ENCODE results near the gene ABCC1. TPM values are rescaled to one million over a fixed set of nuclear protein-coding genes. Genes with fewer than 3 reads are reported as not detected.

The ABCC1 gene
- total RNA-seq, 2 donors from 2014 or later: 33.4 to 87.7 TPM

GRCh38 chr16:16113076-16113475 lies 163.7 kb downstream of the ABCC1 start:
- intact Hi-C loops (cut with DNase I): no loop called here
- no peak overlapping the region for H3K27ac ChIP-seq
- TF ChIP-seq CTCF (IDR thresholded peaks at IDR 0.05) (no peak), POLR2AphosphoS5 (IDR thresholded peaks at IDR 0.05) (no peak), POLR2A (IDR thresholded peaks at IDR 0.05) (no peak)
- WGBS: 89% methylated on average over 8 of the region's 8 CpGs
- no peaks in the 10 kb centered on the region for H3K27me3 ChIP-seq (replicated peaks; ENCODE audit: insufficient read depth)
- no peak overlapping the region for H3K4me3 ChIP-seq
- H3K9me3 ChIP-seq: no peaks in the 10 kb centered on the region
- no peak for DNase-seq (ENCODE audit: low spot score)
- H3K4me1 ChIP-seq (replicated peaks): no peaks in the 10 kb centered on the region
- peaks cover 3 to 11% of the 10 kb centered on the region in 2 donors for H3K36me3 ChIP-seq

GRCh38 chr16:16116841-16117240 lies 167.4 kb downstream of the ABCC1 start:
- Histone ChIP-seq H3K27me3 (replicated peaks; ENCODE audit: insufficient read depth) (no peaks in the 10 kb centered on the region), H3K4me3 (no peak overlapping the region), H3K36me3 (peaks cover 3 to 11% of the 10 kb centered on the region in 2 donors), H3K4me1 (replicated peaks) (no peaks in the 10 kb centered on the region), H3K9me3 (no peaks in the 10 kb centered on the region), H3K27ac (no peak overlapping the region)
- intact Hi-C loops (cut with DNase I): no loop called here
- no peak for DNase-seq (ENCODE audit: low spot score)
- no peak for TF ChIP-seq POLR2AphosphoS5 (IDR thresholded peaks at IDR 0.05)
- TF ChIP-seq POLR2A (IDR thresholded peaks at IDR 0.05): no peak
- no peak for TF ChIP-seq CTCF (IDR thresholded peaks at IDR 0.05)
- WGBS: 97% methylated on average over 7 of the region's 7 CpGs

- Histone ChIP-seq H3K4me3 (no peak overlapping the region), H3K36me3 (no peaks in the 10 kb centered on the region), H3K4me1 (replicated peaks) (no peaks in the 10 kb centered on the region), H3K9me3 (no peaks in the 10 kb centered on the region), H3K27ac (no peak overlapping the region), H3K27me3 (replicated peaks; ENCODE audit: insufficient read depth) (no peaks in the 10 kb centered on the region)
- DNase-seq (ENCODE audit: low spot score): no peak
- 97% methylated on average over 7 of the region's 7 CpGs for WGBS
- intact Hi-C loops (cut with DNase I): no loop called here
- no peak for TF ChIP-seq CTCF (IDR thresholded peaks at IDR 0.05)
These were observed 168.9 kb downstream of the ABCC1 start for GRCh38 chr16:16118337-16118736.

GRCh38 chr16:16120044-16120381 lies 170.6 kb downstream of the ABCC1 start:
- Histone ChIP-seq H3K27me3 (replicated peaks; ENCODE audit: insufficient read depth) (no peaks in the 10 kb centered on the region), H3K36me3 (no peaks in the 10 kb centered on the region), H3K4me3 (no peak overlapping the region), H3K9me3 (no peaks in the 10 kb centered on the region), H3K4me1 (replicated peaks) (no peaks in the 10 kb centered on the region), H3K27ac (peak overlapping the region in 1 of 2 donors; percentile 26)
- DNase-seq (ENCODE audit: low spot score): no peak
- TF ChIP-seq POLR2AphosphoS5 (IDR thresholded peaks at IDR 0.05): no peak
- TF ChIP-seq POLR2A (IDR thresholded peaks at IDR 0.05): no peak
- no peak for TF ChIP-seq CTCF (IDR thresholded peaks at IDR 0.05)
- 66% methylated on average over 8 of the region's 8 CpGs for WGBS
- intact Hi-C loops (cut with DNase I): loop anchor here (5.0 kb wide), 1 partner anchor 248 kb away; no protein-coding TSS in a partner anchor

- H3K9me3 ChIP-seq: no peaks in the 10 kb centered on the region
- H3K36me3 ChIP-seq: no peaks in the 10 kb centered on the region
- peak overlapping the region in 1 of 2 donors; percentile 26 for H3K27ac ChIP-seq
- intact Hi-C loops (cut with DNase I): loop anchor here (5.0 kb wide), 1 partner anchor 248 kb away; no protein-coding TSS in a partner anchor
- no peak for TF ChIP-seq POLR2A (IDR thresholded peaks at IDR 0.05)
- no peak for TF ChIP-seq CTCF (IDR thresholded peaks at IDR 0.05)
- no peak for TF ChIP-seq POLR2AphosphoS5 (IDR thresholded peaks at IDR 0.05)
- H3K4me3 ChIP-seq: no peak overlapping the region
- WGBS: 64% methylated on average over 17 of the region's 17 CpGs
- no peaks in the 10 kb centered on the region for H3K4me1 ChIP-seq (replicated peaks)
- DNase-seq (ENCODE audit: low spot score): no peak
- no peaks in the 10 kb centered on the region for H3K27me3 ChIP-seq (replicated peaks; ENCODE audit: insufficient read depth)
These were observed 171.2 kb downstream of the ABCC1 start for GRCh38 chr16:16120382-16121184.
